HG03565 (cell line): ENCODE results near the gene RIBC2.
"Not testable (repeated sequence)": the region's sequence is repeated elsewhere in the genome, so short reads cannot be mapped to it uniquely, and the experiment has no call there.

ENCODE experiments used
- ATAC-seq: cut with Tn5 transposase; IDR thresholded peaks from one replicate; pipeline ENCODE4 v1.9.1; 2021; ENCODE audit warnings: mild to moderate bottlenecking, moderate library complexity; ENCODE audit not compliant: unreplicated experiment

RIBC2 gene, protein sequence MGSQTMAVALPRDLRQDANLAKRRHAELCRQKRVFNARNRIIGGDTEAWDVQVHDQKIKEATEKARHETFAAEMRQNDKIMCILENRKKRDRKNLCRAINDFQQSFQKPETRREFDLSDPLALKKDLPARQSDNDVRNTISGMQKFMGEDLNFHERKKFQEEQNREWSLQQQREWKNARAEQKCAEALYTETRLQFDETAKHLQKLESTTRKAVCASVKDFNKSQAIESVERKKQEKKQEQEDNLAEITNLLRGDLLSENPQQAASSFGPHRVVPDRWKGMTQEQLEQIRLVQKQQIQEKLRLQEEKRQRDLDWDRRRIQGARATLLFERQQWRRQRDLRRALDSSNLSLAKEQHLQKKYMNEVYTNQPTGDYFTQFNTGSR

DNA sequence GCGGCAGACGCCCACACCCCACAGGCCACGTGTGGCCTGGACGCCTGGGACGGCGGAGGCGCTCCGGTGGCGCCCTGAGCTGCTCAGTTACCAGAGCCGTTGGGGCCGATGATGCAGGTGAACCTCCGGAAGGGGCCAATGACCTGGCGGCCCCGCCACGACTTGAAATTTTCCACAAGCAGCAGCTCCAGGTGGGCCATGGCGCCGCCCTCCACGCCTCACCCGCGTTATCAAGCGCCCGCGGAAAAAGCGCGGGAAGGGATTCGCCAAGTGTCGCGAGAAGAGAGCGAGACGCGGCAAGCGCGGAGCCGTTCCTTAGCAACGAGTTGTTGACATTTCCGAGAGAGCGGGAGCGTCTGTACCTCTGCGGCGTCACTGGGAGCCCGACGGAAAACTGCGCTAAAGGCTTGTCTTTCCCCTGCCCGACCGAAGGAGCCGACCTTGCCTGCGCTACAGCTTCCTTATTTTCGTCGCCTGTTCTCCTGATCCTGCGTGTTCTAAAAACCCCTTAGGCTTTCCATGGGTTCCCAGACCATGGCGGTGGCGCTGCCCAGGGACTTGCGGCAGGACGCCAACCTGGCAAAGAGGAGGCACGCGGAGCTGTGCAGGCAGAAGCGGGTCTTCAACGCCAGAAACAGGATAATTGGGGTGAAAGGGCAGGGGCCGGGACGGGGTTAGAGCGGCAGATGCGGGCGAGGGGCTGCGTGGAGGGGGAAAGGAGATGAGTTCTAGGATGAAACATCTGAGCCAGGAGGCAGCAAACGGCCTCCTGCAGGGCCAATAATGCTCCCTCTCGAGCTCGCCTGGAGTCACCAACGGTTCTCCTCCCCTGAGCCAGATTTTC lies at the start of gene RIBC2, which contains the start of gene SMC1B:
TSS of gene RIBC2 (plus strand) at position 326 of the 844 bp plus-strand sequence. CDS start at position 520, 194 bp downstream.
TSS of gene SMC1B (minus strand) at position 232 of the 844 bp plus-strand sequence. CDS start at position 200, 32 bp downstream.
- ATAC-seq: no peak

DNA sequence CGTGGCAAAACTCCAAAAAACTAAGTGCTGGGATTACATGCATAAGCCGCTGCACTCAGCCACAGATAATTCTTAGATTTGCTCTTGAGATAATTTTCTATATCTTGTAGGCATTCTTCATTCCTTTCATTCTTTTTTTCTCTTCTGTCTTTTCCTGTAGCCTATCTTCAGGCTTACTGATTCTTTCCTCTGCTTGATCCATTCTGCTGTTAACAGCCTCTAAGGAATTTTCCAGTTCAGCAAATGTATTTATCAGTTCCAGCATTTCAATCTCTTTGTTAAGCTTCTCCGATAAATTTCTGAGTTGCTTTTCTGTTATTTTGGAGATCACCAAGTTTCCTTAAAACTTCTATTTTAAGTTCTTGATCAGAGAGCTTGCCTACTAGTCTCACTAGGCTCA lies 46.8 kb upstream of the RIBC2 start:
- no peak for ATAC-seq

DNA sequence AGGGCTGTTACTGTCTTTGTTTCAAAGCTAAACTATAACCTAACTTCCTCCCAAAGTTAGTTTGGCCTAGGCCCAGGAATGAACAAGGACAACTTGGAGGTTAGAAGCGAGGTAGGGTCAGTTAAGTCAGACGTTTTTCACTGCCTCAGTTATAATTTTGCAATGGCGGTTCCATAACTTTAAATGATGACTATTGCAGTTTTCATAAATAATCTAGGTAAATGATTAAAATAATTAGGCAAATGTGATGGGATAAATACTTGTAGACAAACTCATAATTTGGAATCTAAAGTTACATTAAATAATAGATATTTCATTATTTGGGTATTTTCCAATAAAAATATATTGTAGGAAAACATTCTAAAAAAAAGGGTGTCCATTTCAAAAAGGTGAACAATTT lies 39.9 kb upstream of the RIBC2 start:
- not testable (repeated sequence) for ATAC-seq

- peak; percentile 57 for ATAC-seq
Measured at GRCh38 chr22:45376009-45376408, 37.5 kb upstream of the RIBC2 start.

- ATAC-seq: no peak
Measured at GRCh38 chr22:45376703-45377102, 36.8 kb upstream of the RIBC2 start.

- ATAC-seq: no peak
Measured at GRCh38 chr22:45381348-45381747, 32.1 kb upstream of the RIBC2 start.

- no peak for ATAC-seq
Measured at GRCh38 chr22:45389546-45389945, 23.9 kb upstream of the RIBC2 start.

DNA sequence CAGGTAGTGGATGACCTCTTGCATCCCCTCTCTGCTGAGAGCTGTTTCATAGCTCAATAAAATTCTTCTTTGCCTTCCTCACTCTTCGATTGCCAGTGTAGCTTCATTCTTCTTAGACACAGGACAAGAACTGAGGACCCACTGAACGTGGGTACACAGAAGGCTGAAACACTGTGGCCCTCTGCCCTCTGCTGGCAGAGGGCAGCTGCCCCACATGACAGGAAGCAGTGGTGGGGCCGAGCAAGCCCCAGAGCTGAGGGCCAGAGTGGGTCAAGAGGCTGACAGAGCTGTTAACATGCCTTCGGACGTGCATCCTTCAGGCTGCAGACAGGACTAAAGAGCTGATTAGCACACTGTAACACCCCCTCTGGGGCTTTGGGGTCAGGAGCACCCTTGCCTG lies 15.7 kb upstream of the RIBC2 start:
- ATAC-seq: no peak

DNA sequence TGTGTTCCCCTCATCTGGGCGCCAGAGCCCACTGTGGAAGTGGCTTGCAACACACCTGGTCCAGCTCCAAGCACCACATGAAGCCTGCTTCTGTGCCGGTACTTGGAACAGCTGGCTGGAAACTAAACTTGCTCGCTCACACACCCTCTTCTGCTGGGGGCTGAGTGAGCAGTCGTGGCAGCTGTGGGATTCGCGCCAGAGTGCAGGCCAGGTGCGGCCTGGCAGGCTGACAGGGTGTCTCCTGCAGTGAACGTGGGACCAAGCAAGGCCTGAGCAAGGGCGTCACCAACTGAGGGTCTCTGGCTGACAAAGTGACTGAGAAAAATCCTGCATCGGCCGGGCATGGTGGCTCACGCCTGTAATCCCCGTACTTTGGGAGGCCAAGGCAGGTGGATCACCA lies 15.3 kb upstream of the RIBC2 start:
- no peak for ATAC-seq

DNA sequence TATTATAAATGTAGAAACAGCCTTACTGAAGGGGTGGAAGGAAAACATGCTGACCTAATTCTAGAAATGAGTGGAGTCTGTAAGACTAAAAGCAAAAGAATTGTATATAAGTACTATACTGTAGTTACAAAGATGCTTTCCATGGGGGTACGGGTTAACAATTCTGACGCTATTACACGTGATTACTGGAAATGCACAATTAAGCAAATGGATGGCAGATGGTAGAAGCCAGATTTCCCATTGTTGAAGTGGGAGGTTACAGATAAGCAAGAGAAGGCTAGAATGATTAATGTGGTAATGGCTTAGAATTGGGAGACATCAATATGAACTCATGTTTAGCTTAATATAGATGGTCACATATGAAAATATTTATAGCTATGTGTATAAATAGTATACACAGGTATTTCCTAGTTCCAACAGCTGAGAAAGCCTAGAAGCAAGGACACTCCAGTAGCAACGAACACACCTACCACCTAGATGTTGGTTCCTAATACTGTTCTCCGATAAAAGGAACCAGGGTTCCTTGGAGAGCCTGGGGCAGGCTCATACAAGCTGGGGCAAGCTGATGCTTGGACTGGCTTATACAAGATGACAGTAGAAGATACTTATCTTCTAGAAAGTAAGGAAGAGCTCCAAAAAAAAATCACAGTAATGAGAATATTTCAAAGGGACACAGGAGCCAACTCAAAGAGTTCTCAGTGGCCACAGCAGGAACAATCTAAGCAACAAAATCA lies 13.6 kb upstream of the RIBC2 start:
- no peak for ATAC-seq

GRCh38 chr22:45402466-45402985 lies 11.0 kb upstream of the RIBC2 start:
- no peak for ATAC-seq

DNA sequence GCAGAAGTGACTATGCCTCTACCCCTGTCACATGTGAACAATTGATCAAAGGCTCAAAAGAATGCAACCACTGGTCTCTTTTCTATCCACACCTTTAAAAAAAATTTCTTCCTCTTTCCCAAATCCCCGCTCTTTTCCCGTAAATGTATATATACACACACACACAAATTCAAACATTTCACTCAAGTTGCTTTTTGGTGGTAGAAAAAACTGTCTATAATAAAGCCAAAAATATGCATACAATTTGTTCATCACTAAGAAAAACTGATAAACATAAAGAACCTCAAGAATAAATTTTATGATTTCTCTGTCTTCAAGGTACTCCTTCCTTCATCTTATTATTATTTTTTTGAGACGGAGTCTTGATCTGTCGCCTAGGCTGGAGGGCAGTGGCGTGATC lies 5.7 kb upstream of the RIBC2 start:
- no peak for ATAC-seq

DNA sequence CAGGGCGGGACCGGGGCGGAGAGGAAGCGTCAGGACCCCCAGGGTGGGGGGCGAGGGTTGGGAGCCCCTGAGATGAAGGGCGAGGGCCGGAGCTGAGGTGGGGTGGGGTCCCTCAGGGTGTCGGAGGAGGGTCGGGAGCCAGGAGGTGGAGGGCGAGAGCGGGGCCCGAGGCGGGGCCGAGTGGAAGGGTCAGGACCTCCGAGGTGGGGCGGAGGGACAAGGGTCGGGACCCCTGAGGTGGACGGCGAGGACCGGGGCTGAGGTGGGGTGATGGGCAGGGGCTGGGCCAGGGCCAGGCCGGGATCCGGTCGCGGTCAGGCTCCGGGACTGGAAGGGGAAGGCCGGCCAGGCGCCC lies 503 bp upstream of the RIBC2 start:
- ATAC-seq: no peak

- ATAC-seq: no peak
Measured at GRCh38 chr22:45418056-45418769, 4.7 kb downstream of the RIBC2 start.

DNA sequence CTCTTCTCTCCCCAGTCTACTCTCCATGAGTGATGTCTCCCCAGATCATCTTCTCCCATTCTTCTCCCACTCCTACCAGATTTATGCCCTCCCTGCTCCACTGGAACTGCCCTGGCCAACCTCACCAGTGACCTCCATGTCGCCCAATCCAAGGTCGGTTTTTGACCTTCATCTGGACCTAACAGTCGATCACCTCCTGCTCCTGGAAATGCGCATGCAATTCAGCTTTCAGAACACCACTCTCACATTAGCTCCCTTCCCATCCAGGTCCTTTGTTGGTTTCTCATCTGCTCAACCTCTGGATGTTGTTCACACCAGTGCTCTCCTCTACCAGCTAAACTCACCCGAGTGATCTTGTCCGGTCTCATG lies 5.3 kb downstream of the RIBC2 start:
- ATAC-seq: no peak

GRCh38 chr22:45420011-45420410 lies 6.5 kb downstream of the RIBC2 start:
- ATAC-seq: no peak

- no peak for ATAC-seq
Measured at GRCh38 chr22:45420539-45420938, 7.0 kb downstream of the RIBC2 start.

DNA sequence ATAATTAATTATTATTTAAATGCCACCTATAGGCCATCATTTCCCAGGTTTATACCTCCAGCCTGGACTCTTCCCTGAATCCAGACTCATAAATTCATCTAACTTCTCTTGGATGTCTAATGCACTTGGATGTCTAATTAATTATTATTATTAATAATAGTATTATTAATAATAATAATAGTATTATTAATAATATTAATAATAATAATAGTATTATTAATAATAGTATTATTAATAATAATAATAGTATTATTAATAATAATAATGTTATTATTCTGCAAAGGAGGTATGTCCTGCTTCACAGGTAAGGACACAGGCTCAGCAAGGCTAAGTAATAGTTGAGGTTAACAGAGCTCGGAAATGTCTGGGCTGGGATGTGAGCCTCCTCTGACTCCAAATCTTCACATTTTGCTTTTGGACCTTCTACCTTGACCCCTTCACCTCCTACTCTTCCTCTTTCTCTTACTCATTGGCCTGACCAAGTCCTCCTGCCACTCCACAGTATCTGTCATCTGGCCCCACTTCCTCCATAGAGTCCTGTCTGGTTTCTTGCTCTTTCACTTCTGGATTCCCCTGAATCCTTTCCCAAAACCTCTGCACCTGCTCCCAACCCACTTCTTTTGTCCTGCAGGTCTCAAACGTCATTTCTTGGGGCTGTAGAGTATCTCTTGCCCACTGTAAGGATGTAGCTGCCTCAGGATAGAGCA lies 8.0 kb downstream of the RIBC2 start:
- no peak for ATAC-seq

DNA sequence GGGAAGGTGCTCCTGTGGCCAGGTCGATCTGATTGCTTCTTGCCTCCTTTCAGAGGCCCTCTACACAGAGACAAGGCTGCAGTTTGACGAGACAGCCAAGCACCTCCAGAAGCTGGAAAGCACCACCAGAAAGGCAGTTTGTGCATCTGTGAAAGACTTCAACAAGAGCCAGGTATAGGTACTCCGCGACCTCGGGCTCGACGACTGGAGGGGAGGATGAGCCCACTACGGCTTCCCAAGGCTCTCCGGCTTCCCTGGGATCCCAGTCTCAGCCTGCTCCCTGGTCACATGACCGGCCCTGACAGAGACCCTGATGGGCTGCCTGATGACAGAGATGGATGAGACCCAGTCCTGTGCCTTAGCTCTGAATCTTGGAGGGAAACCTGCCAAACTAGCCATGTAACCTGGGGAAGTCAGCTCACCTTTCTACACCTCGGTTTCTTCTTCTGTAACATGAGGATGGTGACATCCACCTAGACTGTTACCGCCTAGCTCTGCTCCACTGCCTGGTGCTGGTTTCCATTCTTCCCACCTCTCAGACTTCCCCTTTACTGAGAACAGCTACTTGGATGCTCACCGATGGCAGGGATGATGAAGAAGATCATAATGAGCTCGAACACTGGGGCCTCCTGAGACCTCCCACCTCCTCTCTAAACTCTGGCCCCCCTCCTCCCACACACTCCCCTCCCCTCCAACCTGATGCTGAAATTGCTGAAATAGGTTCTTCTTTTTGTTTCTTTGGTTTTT lies 8.9 kb downstream of the RIBC2 start:
- no peak for ATAC-seq
